Type B pancreatic cell (in vitro differentiated cells): ENCODE data around the gene TRAF6. TPM values are rescaled to one million over a fixed set of nuclear protein-coding genes. Genes with fewer than 3 reads are reported as not detected.
"Not testable (repeated sequence)": the region's sequence is repeated elsewhere in the genome, so short reads cannot be mapped to it uniquely, and the experiment has no call there.

ENCODE experiments used
- DNase-seq: peaks from one replicate; pipeline ENCODE4 v3.0.0; 2021; ENCODE audit warnings: mixed read lengths; ENCODE audit not compliant: unreplicated experiment; ENCODE audit errors: extremely low spot score
- H3K27ac Mint-ChIP-seq: 2 replicates; pipeline ENCODE4 v1.8.0; 2021; ENCODE audit warnings: mild to moderate bottlenecking, mixed read lengths
- H3K27me3 Mint-ChIP-seq: 2 replicates; pipeline ENCODE4 v1.8.0; 2021; ENCODE audit warnings: mixed read lengths
- H3K36me3 Mint-ChIP-seq: 2 replicates; pipeline ENCODE4 v1.8.0; 2021; ENCODE audit warnings: mixed read lengths
- H3K4me1 Mint-ChIP-seq: one replicate; pipeline ENCODE4 v1.8.0; 2021; ENCODE audit warnings: mixed read lengths; ENCODE audit not compliant: unreplicated experiment
- H3K4me3 Mint-ChIP-seq: 2 replicates; pipeline ENCODE4 v1.8.0; 2021; ENCODE audit warnings: mild to moderate bottlenecking, mixed read lengths
- H3K9me3 Mint-ChIP-seq: 2 replicates; pipeline ENCODE4 v1.8.0; 2021; ENCODE audit warnings: mixed read lengths
- total RNA-seq: library from RNA; stranded (reverse); gene quantifications from 2 replicates; pipeline ENCODE4 v1.2.1, GENCODE V29; 2021; ENCODE audit warnings: low replicate concordance
- TF ChIP-seq, protein P1 (sequence below): fragments of 200-600 bp; sonication (generic); conservative IDR thresholded peaks from 2 replicates; pipeline ENCODE4 v1.5.0; 2021; ENCODE audit warnings: antibody characterized with exemption, mild to moderate bottlenecking

The TRAF6 gene
- total RNA-seq, 1 donor from 2014 or later: 15.0 TPM

DNA sequence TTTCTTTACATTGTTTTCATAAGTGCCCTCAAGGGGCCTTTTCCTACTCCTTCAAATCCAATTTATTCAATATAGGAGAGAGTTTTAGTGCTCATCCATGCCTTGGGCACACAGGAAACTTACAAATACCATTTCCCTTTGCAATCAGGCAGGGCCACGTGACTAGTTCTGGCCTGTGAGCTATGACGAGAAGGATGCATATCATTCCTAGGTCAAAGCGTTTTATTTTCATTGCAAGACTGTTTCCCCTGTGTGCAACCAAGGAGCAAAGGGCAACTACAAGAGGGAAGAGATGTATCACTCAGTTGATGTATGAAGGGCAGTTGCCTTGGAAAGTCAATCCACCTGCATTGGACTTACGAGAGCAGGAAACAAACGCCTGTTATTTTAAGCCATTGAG lies 1.9 kb upstream of the TRAF6 start:
- Mint-ChIP-seq H3K4me1 (peaks cover 12% of the 10 kb centered on the region), H3K27ac (no peak overlapping the region), H3K9me3 (peaks cover 3% of the 10 kb centered on the region), H3K4me3 (peak overlapping the region; percentile 38), H3K36me3 (peaks cover 4% of the 10 kb centered on the region), H3K27me3 (peaks cover 21% of the 10 kb centered on the region)
- no peak for DNase-seq
- TF ChIP-seq, protein P1, sequence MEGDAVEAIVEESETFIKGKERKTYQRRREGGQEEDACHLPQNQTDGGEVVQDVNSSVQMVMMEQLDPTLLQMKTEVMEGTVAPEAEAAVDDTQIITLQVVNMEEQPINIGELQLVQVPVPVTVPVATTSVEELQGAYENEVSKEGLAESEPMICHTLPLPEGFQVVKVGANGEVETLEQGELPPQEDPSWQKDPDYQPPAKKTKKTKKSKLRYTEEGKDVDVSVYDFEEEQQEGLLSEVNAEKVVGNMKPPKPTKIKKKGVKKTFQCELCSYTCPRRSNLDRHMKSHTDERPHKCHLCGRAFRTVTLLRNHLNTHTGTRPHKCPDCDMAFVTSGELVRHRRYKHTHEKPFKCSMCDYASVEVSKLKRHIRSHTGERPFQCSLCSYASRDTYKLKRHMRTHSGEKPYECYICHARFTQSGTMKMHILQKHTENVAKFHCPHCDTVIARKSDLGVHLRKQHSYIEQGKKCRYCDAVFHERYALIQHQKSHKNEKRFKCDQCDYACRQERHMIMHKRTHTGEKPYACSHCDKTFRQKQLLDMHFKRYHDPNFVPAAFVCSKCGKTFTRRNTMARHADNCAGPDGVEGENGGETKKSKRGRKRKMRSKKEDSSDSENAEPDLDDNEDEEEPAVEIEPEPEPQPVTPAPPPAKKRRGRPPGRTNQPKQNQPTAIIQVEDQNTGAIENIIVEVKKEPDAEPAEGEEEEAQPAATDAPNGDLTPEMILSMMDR: no peak

- Mint-ChIP-seq H3K27me3 (peaks cover 18% of the 10 kb centered on the region), H3K4me3 (peak overlapping the region; percentile 99), H3K4me1 (peaks cover 12% of the 10 kb centered on the region)
- not testable (repeated sequence) for H3K36me3 Mint-ChIP-seq, DNase-seq, H3K27ac Mint-ChIP-seq, H3K9me3 Mint-ChIP-seq
Measured at GRCh38 chr11:36511062-36511461, 990 bp upstream of the TRAF6 start.

DNA sequence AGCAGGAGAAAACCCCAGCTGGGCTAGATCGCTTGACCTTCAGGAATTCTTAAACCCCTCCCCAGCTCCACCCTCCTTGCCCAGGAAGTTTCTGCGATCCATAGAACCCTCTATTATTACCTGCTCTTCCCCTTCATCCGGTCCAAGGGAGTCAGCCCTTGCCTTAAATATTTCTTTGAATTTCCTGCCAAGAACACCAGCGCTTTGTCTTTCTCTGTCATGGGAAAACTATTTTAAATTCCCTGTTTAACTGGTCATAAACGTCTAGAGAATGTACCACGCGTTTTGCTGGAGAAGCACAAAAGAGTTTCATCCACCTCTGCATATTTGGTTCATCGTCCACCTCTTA lies 496 bp upstream of the TRAF6 start:
- peaks cover 3% of the 10 kb centered on the region for H3K9me3 Mint-ChIP-seq
- peak overlapping the region; percentile 95 for H3K27ac Mint-ChIP-seq
- H3K4me1 Mint-ChIP-seq: peaks cover 12% of the 10 kb centered on the region
- DNase-seq: no peak
- peaks cover 4% of the 10 kb centered on the region for H3K36me3 Mint-ChIP-seq
- H3K4me3 Mint-ChIP-seq: peak overlapping the region; percentile 99
- peaks cover 15% of the 10 kb centered on the region for H3K27me3 Mint-ChIP-seq
- TF ChIP-seq, protein P1: no peak

DNA sequence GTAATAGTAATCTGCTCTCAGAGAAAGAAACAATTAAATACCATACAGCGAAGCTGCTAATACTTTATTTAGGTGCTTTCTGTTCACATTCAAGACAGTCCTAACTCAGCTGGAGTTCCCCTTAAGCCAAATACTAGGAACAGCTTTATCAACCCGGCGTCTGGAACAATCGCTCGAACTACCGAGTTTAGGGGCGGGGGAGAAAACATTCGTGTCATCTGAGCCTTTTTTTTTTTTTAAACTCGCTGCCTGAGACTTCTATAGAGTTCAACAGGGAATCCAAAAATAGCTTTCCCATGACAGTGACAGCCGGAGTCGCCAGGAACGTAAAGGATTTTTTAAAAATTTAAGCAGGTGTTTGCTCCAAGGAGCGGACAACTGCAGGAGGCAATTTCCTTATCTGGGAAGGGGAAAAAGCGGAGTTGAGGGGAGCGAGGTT lies 852 bp downstream of the TRAF6 start:
- DNase-seq: no peak
- peaks cover 5% of the 10 kb centered on the region for H3K27me3 Mint-ChIP-seq
- H3K4me3 Mint-ChIP-seq: peak overlapping the region; percentile 99
- peaks cover 4% of the 10 kb centered on the region for H3K36me3 Mint-ChIP-seq
- H3K9me3 Mint-ChIP-seq: peaks cover 3% of the 10 kb centered on the region
- peak overlapping the region; percentile 95 for H3K27ac Mint-ChIP-seq
- TF ChIP-seq, protein P1: no peak
- H3K4me1 Mint-ChIP-seq: peaks cover 12% of the 10 kb centered on the region

DNA sequence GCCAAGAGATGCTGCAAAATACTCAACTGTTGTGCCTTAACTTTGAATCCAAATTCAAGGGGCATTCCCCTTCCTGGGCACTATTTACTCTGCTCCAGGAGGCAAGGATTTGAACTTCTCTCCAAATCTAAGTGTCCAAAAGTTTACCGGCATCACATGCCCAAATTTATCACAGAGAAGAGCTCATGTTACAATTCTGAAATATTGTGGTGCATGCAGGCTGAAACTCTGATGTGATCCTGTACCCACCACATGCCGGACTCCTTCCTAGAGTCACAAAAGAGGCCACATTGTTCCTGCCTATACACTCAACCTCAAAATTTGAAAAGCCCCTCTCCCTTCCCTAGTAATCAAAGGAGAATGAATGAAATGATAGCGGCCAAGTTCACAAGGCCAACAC lies 1.3 kb downstream of the TRAF6 start:
- H3K4me1 Mint-ChIP-seq: peaks cover 12% of the 10 kb centered on the region
- no peak for DNase-seq
- TF ChIP-seq, protein P1: no peak
- peak overlapping the region; percentile 95 for H3K27ac Mint-ChIP-seq
- H3K27me3 Mint-ChIP-seq: no peaks in the 10 kb centered on the region
- H3K9me3 Mint-ChIP-seq: no peaks in the 10 kb centered on the region
- H3K36me3 Mint-ChIP-seq: peaks cover 4% of the 10 kb centered on the region
- peak overlapping the region; percentile 99 for H3K4me3 Mint-ChIP-seq

DNA sequence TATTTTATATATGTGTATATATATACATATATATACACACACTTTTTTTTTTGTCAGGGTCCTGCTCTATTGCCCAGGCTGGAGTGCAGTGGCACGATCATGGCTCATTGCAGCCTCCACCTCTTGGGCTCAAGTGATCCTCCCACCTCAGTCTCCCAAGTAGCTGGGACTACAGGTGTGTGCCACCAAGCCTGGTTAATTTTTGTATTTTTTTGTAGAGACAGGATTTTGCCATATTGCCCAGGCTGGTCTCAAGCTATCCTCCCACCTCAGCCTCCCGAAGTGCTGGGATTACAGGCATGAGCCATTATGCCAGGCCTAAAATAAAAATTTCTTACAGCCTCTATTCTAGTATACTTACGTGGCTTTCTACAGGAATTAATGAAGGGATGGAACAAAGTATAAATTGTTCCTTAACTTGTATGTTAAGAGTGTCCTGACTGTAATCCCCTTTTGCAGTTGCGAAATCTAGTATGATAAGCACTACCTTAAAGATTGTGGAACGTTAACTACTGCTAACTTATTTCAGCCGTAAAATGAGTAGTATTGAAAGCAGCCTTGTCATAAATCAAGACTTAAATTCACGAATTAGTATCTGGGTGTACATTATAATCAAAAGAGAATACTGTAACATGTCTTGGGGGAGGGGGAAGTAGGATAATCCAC lies 2.1 kb downstream of the TRAF6 start:
- Mint-ChIP-seq H3K27me3 (no peaks in the 10 kb centered on the region), H3K9me3 (no peaks in the 10 kb centered on the region), H3K36me3 (peaks cover 8% of the 10 kb centered on the region), H3K27ac (peak overlapping the region; percentile 95), H3K4me3 (peak overlapping the region; percentile 99), H3K4me1 (peaks cover 12% of the 10 kb centered on the region)
- no peak for DNase-seq
- TF ChIP-seq, protein P1: no peak
